OCI-LY7 (cell line): ENCODE results near the gene DSCAM. TPM values are rescaled to one million over a fixed set of nuclear protein-coding genes. Genes with fewer than 3 reads are reported as not detected.

ENCODE experiments used
- BruUV-seq: library from RNA; stranded (reverse); fragments of 400-500 nt; replicated peaks from 2 replicates; lab custom pipeline; 2021; lab: Mats Ljungman, UMichigan
- CTCF ChIA-PET: fragments of 300-600 bp; sonication (Branson Sonifier 250); formaldehyde crosslinking; loops from one replicate; lab custom pipeline; 2022; ENCODE audit warnings: antibody characterized with exemption; ENCODE audit not compliant: unreplicated experiment; lab: Charles Lee
- POLR2A ChIA-PET: fragments of 300-600 bp; sonication (Branson Sonifier 250); formaldehyde crosslinking; loops from one replicate; lab custom pipeline; 2022; ENCODE audit warnings: antibody characterized with exemption; lab: Charles Lee
- DNase-seq: peaks from one replicate; pipeline ENCODE4 v3.0.0-alpha.2; 2015; ENCODE audit warnings: low spot score
- H2AFZ ChIP-seq: fragments of 200-600 bp; sonication (generic), shearing (Covaris generic); 2 replicates; pipeline ENCODE4 v1.6.1; 2014; ENCODE audit warnings: mild to moderate bottlenecking, antibody characterized with exemption, low read length, moderate library complexity
- H3K27ac ChIP-seq: fragments of 200-600 bp; sonication (generic); 2 replicates; pipeline ENCODE4 v1.5.1; 2014; ENCODE audit warnings: mixed run types, low read depth, mild to moderate bottlenecking, moderate library complexity, low read length, inconsistent platforms; ENCODE audit not compliant: poor library complexity, severe bottlenecking
- H3K36me3 ChIP-seq: fragments of 200-600 bp; sonication (generic); 2 replicates; pipeline ENCODE4 v1.6.1; 2014; ENCODE audit warnings: mild to moderate bottlenecking, antibody characterized with exemption, low read length, moderate library complexity, mixed read lengths; ENCODE audit not compliant: insufficient read depth
- H3K4me1 ChIP-seq: fragments of 200-600 bp; sonication (generic); 2 replicates; pipeline ENCODE4 v1.5.1; 2014; ENCODE audit warnings: mild to moderate bottlenecking, low read length; ENCODE audit not compliant: insufficient read depth, poor library complexity, severe bottlenecking
- H3K4me2 ChIP-seq: fragments of 200-600 bp; sonication (generic); 2 replicates; pipeline ENCODE4 v1.6.1; 2014; ENCODE audit warnings: mild to moderate bottlenecking, low read length
- H3K4me3 ChIP-seq: fragments of 200-600 bp; sonication (generic); 2 replicates; pipeline ENCODE4 v1.5.1; 2014; ENCODE audit warnings: mild to moderate bottlenecking, low read depth, low read length; ENCODE audit not compliant: poor library complexity, severe bottlenecking
- H3K79me2 ChIP-seq: fragments of 200-600 bp; sonication (generic); 2 replicates; pipeline ENCODE4 v1.6.1; 2016; ENCODE audit warnings: low read depth, mild to moderate bottlenecking, low read length, moderate library complexity, mixed read lengths; ENCODE audit not compliant: insufficient read depth
- H3K9me2 ChIP-seq: fragments of 200-600 bp; sonication (generic); 2 replicates; pipeline ENCODE4 v1.6.1; 2016; ENCODE audit warnings: mild to moderate bottlenecking, low read length, mixed read lengths; ENCODE audit not compliant: insufficient read depth
- H3K9me3 ChIP-seq: fragments of 200-600 bp; sonication (generic); 2 replicates; pipeline ENCODE4 v1.6.1; 2014; ENCODE audit warnings: mild to moderate bottlenecking, mixed run types, low read length, mixed read lengths
- H4K20me1 ChIP-seq: fragments of 200-600 bp; sonication (generic); 2 replicates; pipeline ENCODE4 v1.6.1; 2014; ENCODE audit warnings: mild to moderate bottlenecking, antibody characterized with exemption, low read length, moderate library complexity, mixed read lengths; ENCODE audit not compliant: insufficient read depth
- EZH2phosphoT487 ChIP-seq: fragments of 200-600 bp; sonication (generic); IDR thresholded peaks from 2 replicates; pipeline ENCODE4 v1.6.1; 2018; ENCODE audit warnings: low read depth, borderline replicate concordance, mild to moderate bottlenecking, mixed run types, antibody characterized with exemption, low read length, moderate library complexity, mixed read lengths
- intact Hi-C: fragments of 100-400 bp; cut with micrococcal nuclease; formaldehyde crosslinking; loops from one replicate; pipeline ENCODE4 v1.10.0; 2022; ENCODE audit not compliant: unreplicated experiment
- total RNA-seq, 2 experiments: library from RNA; depleted of rRNA in 1 of 2; stranded (reverse); fragments of >200 nt in 1 of 2; shearing (Covaris generic) in 1 of 2; gene quantifications; 2 replicates each; pipeline ENCODE4 v1.2.3, GENCODE V29; 2014 to 2022
- TF ChIP-seq, protein P1 (sequence below): fragments of 200-600 bp; sonication (generic); conservative IDR thresholded peaks from 2 replicates; pipeline ENCODE4 v1.5.1; 2014; ENCODE audit warnings: mild to moderate bottlenecking, antibody characterized with exemption, low read length, moderate library complexity, mixed read lengths

DSCAM gene
- total RNA-seq, 2 experiments from 2014 or later = not detected

DNA sequence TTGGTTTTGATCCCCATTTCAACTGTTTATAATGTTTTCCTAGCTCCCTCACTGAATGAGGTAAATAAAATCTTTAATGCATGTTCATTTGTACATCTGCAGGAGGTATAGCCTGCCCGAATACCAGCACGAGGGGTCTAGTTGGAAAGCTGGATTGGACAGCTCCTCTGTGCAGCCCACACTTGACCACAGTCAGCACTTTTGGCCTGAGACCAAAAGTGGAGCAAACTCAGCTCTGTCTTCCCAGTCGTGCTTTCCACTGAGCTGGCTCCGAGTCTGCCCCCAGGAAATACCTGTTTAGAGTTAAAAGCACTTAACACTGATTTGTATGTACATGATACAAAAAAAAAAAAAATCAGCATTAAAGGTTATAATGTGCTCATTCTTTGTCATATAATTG lies 224.4 kb downstream of the DSCAM start:
- H2AFZ ChIP-seq = no peak overlapping the region
- ChIA-PET POLR2A (interaction anchor here (0.7 kb wide), 1 partner anchor 403 kb away, joined by 4 read pairs; no protein-coding TSS in a partner anchor), CTCF (no interaction called here)
- H3K4me2 ChIP-seq = no peak overlapping the region
- no peaks in the 10 kb centered on the region for H3K79me2 ChIP-seq
- TF ChIP-seq, protein P1, sequence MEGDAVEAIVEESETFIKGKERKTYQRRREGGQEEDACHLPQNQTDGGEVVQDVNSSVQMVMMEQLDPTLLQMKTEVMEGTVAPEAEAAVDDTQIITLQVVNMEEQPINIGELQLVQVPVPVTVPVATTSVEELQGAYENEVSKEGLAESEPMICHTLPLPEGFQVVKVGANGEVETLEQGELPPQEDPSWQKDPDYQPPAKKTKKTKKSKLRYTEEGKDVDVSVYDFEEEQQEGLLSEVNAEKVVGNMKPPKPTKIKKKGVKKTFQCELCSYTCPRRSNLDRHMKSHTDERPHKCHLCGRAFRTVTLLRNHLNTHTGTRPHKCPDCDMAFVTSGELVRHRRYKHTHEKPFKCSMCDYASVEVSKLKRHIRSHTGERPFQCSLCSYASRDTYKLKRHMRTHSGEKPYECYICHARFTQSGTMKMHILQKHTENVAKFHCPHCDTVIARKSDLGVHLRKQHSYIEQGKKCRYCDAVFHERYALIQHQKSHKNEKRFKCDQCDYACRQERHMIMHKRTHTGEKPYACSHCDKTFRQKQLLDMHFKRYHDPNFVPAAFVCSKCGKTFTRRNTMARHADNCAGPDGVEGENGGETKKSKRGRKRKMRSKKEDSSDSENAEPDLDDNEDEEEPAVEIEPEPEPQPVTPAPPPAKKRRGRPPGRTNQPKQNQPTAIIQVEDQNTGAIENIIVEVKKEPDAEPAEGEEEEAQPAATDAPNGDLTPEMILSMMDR = no peak
- TF ChIP-seq EZH2phosphoT487 = no peak
- H3K9me2 ChIP-seq = no peaks in the 10 kb centered on the region
- H3K36me3 ChIP-seq = no peaks in the 10 kb centered on the region
- H3K4me1 ChIP-seq = no peaks in the 10 kb centered on the region
- H3K9me3 ChIP-seq = 0 out of 2 replicates have a peak, but pooled peaks cover 8% of the 10 kb centered on the region
- no peak overlapping the region for H3K4me3 ChIP-seq
- no peak for DNase-seq
- H3K27ac ChIP-seq = no peak overlapping the region
- no TSS peak for BruUV-seq
- no peaks in the 10 kb centered on the region for H4K20me1 ChIP-seq
- intact Hi-C loops = no loop called here

DNA sequence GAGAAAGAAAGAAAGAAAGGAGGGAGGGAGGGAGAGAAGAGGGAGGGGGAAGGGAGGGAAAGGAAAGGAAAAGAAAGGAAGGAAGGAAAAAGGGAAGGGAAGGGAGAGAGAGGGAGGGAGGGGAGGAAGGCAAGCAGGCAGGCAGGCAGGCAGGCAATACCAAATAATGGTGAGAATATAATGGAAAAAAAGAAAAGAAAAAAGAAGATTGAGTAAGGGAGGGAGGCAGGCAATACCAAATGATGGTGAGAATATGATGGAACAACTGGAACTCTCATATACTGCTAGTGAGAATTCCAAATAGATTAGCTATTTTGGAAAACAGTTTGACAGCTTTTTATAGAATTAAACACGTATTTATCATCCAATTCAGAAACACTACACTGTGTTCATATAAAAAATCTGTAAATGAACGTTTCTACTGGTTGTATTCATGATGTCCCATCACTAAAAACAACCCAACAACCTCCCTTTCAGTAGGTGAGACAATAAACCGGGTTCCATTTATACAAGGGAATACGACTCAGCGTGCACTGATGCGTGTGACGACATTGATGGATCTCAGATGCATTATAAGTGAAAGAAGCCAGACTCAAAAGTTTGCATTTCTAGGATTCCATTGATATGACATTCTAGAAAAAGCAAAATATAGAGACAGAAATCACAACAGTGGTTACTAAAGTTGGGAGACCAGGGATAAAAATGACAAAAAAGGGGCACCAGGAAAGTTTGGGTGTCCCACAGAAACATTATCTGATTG lies 226.4 kb downstream of the DSCAM start:
- CTCF ChIA-PET = no interaction called here
- no TSS peak for BruUV-seq
- Histone ChIP-seq H2AFZ (no peak overlapping the region), H3K79me2 (no peaks in the 10 kb centered on the region), H3K9me3 (0 out of 2 replicates have a peak, but pooled peaks cover 10% of the 10 kb centered on the region), H4K20me1 (no peaks in the 10 kb centered on the region), H3K9me2 (no peaks in the 10 kb centered on the region), H3K4me1 (no peaks in the 10 kb centered on the region), H3K4me3 (no peak overlapping the region), H3K36me3 (no peaks in the 10 kb centered on the region), H3K27ac (no peak overlapping the region), H3K4me2 (no peak overlapping the region)
- DNase-seq = no peak
- POLR2A ChIA-PET = no interaction called here
- intact Hi-C loops = no loop called here
- TF ChIP-seq, protein P1 = no peak
